Prostate gland (tissue), 2 donors: ENCODE measurements around the gene MPZL3. TPM values are rescaled to one million over a fixed set of nuclear protein-coding genes. Genes with fewer than 3 reads are reported as not detected.

Experiments used
- DNase-seq: peaks from one replicate; pipeline ENCODE4 v3.0.0-alpha.2; 2019; ENCODE audit warnings: low spot score
- H3K27ac ChIP-seq, 2 donors: fragments of 200-600 bp; sonication (generic); 2 replicates each; pipeline ENCODE4 v1.5.1; 2017 to 2019
- H3K27me3 ChIP-seq: fragments of 200-600 bp; sonication (generic); replicated peaks from 2 replicates; pipeline ENCODE4 v1.5.1; 2019; ENCODE audit not compliant: insufficient read depth
- H3K36me3 ChIP-seq, 2 donors: fragments of 200-600 bp; sonication (generic); 1 replicate in 1 of 2; 2 replicates in 1 of 2; pipeline versions ENCODE4 v1.5.1 to v1.8.1; 2017 to 2019
- H3K4me1 ChIP-seq: fragments of 200-600 bp; sonication (generic); replicated peaks from 2 replicates; pipeline ENCODE4 v1.5.1; 2019
- H3K4me3 ChIP-seq, 2 donors: fragments of 200-600 bp; sonication (generic); 2 replicates each; pipeline ENCODE4 v1.5.1; 2017 to 2019
- H3K9me3 ChIP-seq: fragments of 200-600 bp; sonication (generic); 2 replicates; pipeline ENCODE4 v1.5.1; 2017
- POLR2A ChIP-seq: fragments of 450-650 bp; IDR thresholded peaks from one replicate; pipeline ENCODE4 v1.6.1; 2016; ENCODE audit warnings: antibody characterized with exemption, mild to moderate bottlenecking
- POLR2AphosphoS5 ChIP-seq: sonication (generic); formaldehyde crosslinking; IDR thresholded peaks from one replicate; pipeline ENCODE4 v1.6.1; 2017; ENCODE audit warnings: antibody characterized with exemption
- WGBS: methylation state at CpG from one replicate; pipeline ENCODE4 v1.1.5; 2018; 5-methylcytosine and 5-hydroxymethylcytosine counted together
- intact Hi-C: fragments of 100-400 bp; cut with DNase I; formaldehyde crosslinking; loops from one replicate; pipeline ENCODE4 v1.14.2; 2022
- total RNA-seq, 2 donors: library from RNA; depleted of rRNA; stranded (reverse); fragments of >200 nt; gene quantifications; one replicate each; pipeline ENCODE4 v1.1.0, GENCODE V29; 2016
- TF ChIP-seq, protein P1 (sequence below), 4 experiments: fragments of 200-600 bp in 2 of 4; fragments of 450-650 bp in 2 of 4; sonication (generic) in 2 of 4; IDR thresholded peaks; 1 replicate in 3 of 4; 2 replicates in 1 of 4; pipeline ENCODE4 v1.5.1; 2016 to 2019; ENCODE audit warnings: antibody characterized with exemption in 4 of 4, mild to moderate bottlenecking in 2 of 4, moderate library complexity in 2 of 4

The MPZL3 gene, protein sequence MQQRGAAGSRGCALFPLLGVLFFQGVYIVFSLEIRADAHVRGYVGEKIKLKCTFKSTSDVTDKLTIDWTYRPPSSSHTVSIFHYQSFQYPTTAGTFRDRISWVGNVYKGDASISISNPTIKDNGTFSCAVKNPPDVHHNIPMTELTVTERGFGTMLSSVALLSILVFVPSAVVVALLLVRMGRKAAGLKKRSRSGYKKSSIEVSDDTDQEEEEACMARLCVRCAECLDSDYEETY
- 10 to 100 TPM in 1 of 2 donors, 1 to 10 TPM in 1; 6.2 to 13.0 TPM for total RNA-seq

DNA sequence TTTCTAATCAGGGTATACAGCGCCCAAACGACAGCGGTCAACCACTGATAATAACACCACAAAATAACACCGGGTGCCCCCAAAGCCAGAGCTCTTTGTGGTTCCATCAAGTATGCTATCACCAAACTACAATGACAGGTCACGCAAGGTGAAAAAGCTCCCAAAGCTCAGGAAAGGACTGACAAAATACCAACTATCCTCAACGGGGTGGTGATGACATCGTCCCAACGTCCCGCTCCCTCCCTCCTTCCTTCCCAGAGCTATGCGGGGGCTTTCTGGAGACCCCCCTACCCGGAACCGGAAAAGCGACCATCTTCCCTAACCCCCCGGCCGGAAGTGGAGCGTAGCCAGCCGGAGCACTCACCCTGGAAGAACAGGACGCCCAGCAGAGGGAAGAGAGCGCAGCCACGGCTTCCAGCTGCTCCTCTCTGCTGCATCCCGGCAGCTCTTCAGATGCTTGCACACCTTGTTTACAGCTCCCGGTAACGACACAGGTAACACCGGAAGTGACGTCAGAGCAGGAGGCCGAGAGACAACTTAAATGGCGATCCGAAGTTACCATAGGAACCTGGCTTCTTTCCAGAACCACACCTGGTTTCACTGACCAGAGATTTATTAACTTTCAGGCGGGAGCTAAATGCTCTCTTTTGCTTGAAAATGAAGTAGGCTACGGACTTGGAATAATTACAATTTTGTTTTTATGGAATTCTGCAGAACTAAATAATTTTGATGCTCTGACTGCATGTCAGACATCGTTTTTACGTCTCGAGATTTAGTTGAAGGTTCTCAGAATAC is at the start of gene MPZL3:
Gene MPZL3, minus strand, starts transcription at position 508 of the 795 bp plus-strand sequence. Its CDS starts 71 bp downstream, at position 437.
- Histone ChIP-seq H3K9me3 (no peaks in the 10 kb centered on the region), H3K36me3 (no peaks in the 10 kb centered on the region), H3K4me3 (peak within 1 kb of the TSS; percentile 64 to 78), H3K4me1 (no peaks in the 10 kb centered on the region), H3K27me3 (no peaks in the 10 kb centered on the region), H3K27ac (peak within 1 kb of the TSS; percentile 95)
- intact Hi-C loops: no loop called here
- DNase-seq: peak; percentile 96
- peak; percentile 71 for TF ChIP-seq POLR2A
- TF ChIP-seq POLR2AphosphoS5: peak; percentile 94
- TF ChIP-seq, protein P1, sequence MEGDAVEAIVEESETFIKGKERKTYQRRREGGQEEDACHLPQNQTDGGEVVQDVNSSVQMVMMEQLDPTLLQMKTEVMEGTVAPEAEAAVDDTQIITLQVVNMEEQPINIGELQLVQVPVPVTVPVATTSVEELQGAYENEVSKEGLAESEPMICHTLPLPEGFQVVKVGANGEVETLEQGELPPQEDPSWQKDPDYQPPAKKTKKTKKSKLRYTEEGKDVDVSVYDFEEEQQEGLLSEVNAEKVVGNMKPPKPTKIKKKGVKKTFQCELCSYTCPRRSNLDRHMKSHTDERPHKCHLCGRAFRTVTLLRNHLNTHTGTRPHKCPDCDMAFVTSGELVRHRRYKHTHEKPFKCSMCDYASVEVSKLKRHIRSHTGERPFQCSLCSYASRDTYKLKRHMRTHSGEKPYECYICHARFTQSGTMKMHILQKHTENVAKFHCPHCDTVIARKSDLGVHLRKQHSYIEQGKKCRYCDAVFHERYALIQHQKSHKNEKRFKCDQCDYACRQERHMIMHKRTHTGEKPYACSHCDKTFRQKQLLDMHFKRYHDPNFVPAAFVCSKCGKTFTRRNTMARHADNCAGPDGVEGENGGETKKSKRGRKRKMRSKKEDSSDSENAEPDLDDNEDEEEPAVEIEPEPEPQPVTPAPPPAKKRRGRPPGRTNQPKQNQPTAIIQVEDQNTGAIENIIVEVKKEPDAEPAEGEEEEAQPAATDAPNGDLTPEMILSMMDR (IDR thresholded peaks at IDR 0.05): no peak
- WGBS: 3% methylated on average over 33 of the region's 33 CpGs

DNA sequence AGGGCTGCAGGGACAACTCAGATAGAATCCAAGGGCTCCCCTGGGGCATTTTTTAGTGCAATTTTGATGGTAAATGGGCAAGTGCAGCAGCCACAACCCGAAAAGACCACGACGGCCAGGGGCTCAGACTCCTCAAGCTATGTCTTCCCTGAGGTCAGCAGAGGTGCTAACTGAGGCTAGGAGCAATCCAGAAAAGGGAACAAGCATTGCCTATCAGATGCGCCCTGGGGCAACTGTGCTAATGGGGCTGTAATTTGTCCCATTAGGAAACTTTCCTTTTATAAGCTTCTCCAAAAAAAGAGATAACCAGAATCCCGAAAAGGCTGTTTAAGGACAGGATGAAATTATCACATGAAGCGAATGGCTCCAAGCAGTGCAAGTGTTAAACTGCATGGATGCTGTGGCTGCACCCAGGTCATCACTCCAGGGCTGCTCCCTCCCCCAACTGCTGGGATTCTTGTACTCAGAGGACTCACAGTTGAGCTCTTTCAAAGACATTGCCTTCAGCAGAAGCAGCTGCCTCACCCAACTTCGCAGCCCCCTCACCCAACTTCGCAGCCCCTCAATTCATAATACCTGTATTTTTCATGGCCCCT is 49.5 kb upstream of the MPZL3 start:
- H3K9me3 ChIP-seq: no peaks in the 10 kb centered on the region
- intact Hi-C loops: no loop called here
- WGBS: 62% methylated on average over 8 of the region's 8 CpGs

DNA sequence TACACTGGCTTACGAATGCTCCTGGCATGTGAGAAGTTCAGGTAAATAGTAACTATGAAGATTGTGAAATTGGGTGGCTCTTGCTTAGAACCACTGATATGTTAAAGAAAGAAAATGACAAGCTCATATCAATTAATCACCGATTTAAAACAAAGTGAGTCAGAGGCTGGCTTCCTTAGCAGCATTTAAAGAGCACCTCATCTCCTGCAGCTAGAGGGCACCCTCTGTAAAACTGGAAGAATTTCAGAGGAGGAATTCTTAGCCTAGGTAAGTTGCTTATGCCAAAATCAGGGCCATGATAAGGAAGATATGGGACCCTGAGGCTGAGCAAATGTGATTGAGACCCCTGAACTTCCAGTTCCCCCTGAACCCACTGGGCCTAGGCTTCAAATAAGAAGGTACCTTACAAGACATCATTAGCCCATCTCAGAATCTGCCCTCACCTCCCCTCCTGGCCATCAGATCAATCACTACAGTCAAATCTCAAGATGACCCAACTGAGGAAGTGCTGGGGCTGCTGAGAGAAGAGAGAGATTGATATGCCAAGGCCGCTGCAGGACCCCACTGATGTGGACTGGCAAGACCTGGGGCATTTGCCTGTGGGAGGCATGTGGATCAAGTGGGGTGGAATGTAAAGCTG is 43.8 kb upstream of the MPZL3 start:
- peak; percentile 28 for DNase-seq
- Histone ChIP-seq H3K27me3 (no peaks in the 10 kb centered on the region), H3K4me3 (no peak overlapping the region), H3K4me1 (no peaks in the 10 kb centered on the region), H3K9me3 (no peaks in the 10 kb centered on the region), H3K27ac (no peak overlapping the region), H3K36me3 (no peaks in the 10 kb centered on the region)
- TF ChIP-seq, protein P1 (IDR thresholded peaks at IDR 0.05): peak; percentile 21 to 61 (median 54)
- TF ChIP-seq POLR2A: no peak
- intact Hi-C loops: no loop called here
- WGBS: 60% methylated on average over 3 of the region's 3 CpGs

More for the DNA sequence above, 49.5 kb upstream of the MPZL3 start:
- no peak overlapping the region for H3K27ac ChIP-seq
- H3K4me3 ChIP-seq: no peak overlapping the region
- DNase-seq: no peak
- TF ChIP-seq POLR2AphosphoS5: no peak
- no peak for TF ChIP-seq POLR2A
- TF ChIP-seq, protein P1 (IDR thresholded peaks at IDR 0.05): no peak
- no peaks in the 10 kb centered on the region for H3K36me3 ChIP-seq
- no peaks in the 10 kb centered on the region for H3K4me1 ChIP-seq
- H3K27me3 ChIP-seq: no peaks in the 10 kb centered on the region

DNA sequence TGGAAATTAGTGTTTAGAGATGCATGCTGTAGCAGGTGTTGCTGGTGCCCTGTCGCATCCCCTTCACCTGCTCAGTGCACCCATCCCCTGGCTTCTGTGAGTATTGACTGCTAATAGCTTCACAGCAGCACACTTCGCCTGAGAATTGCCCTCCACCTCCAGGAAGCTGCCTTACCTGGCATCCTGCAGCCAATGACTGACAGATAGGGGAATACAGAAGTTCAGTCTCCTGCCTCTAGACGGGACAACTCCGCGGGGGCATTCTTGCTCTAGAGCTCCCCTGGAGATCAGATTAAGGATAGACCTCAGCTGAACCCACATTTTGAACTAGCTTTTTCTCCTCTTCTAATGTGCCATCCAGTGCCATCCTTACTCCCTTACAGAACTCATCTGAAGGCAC is 43.0 kb upstream of the MPZL3 start:
- 82% methylated on average over 5 of the region's 5 CpGs for WGBS
- Histone ChIP-seq H3K36me3 (no peaks in the 10 kb centered on the region), H3K4me1 (no peaks in the 10 kb centered on the region), H3K27ac (no peak overlapping the region), H3K9me3 (no peaks in the 10 kb centered on the region), H3K4me3 (no peak overlapping the region), H3K27me3 (no peaks in the 10 kb centered on the region)
- DNase-seq: no peak
- no peak for TF ChIP-seq POLR2AphosphoS5
- TF ChIP-seq POLR2A: no peak
- TF ChIP-seq, protein P1 (IDR thresholded peaks at IDR 0.05): no peak
- intact Hi-C loops: no loop called here
